Stimulated activated CD8-positive, alpha-beta memory T cell treated with anti-CD3 and anti-CD28 coated beads, Interleukin-15, amount 100 ng/mL, for 48 hours (primary cell): Measurements from ENCODE around the gene MGLL.

ENCODE experiments used
- DNase-seq, 2 donors: peaks; one replicate each; pipeline ENCODE4 v3.0.0-alpha.2; 2020; ENCODE audit warnings: low read depth in 2 of 2

MGLL gene

GRCh38 chr3:127675651-127676391 lies 146.5 kb downstream of the MGLL start:
- DNase-seq = no peak

GRCh38 chr3:127674790-127675189 lies 147.5 kb downstream of the MGLL start:
- DNase-seq = no peak

GRCh38 chr3:127674101-127674721 lies 148.1 kb downstream of the MGLL start:
- no peak for DNase-seq

DNA sequence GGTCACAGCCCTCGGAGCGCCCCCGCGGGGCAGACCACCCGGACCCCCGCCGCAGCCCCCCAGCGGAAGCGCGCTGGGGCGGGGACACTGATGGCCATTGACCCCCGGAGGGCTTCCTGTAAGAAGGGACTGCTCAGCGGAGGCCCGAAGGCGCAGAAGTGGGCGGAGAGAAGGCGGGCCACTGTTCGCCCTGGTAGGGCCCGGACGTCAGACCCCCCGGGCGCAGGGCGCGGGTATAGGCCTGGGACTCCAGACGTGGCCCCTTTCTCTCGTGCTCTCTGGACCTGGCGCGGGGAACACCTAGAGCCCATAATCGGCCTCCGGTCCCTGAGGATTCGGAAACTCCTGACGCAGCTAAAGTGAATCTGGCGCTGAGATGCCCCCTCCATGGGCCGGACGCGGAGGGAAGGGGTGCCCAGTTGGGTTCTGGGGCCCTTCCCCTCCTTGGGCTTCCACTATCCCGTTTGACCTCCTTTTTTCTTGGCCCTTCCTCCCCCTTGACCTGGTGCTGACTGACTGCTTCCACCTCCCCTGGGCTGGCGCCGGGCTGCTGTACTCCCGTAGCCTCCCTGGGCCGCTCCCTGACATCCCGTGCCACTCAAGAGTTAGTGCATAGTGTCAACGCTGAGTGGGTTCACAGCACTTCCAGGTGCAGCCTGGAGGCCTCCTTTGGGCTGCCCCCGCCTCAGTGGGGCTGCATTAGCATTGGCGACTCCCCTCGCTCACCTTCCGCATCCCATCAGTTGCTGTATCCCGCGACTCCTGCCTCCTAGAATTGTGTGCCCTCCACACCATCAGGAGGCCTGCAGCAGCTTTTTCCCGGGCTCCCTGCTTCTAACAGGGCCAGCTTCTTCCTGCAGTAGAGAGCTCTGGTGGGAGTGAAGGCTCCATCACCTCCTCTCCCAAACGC lies 148.9 kb downstream of the MGLL start:
- peak; percentile 39 to 43 for DNase-seq

- peak; percentile 78 to 80 for DNase-seq
Observed at GRCh38 chr3:127672429-127673190, 149.7 kb downstream of the MGLL start, which contains the start of gene ABTB1. Gene ABTB1, plus strand, starts transcription at chr3:127672952. Its CDS starts 74 bp downstream, at chr3:127673026.

DNA sequence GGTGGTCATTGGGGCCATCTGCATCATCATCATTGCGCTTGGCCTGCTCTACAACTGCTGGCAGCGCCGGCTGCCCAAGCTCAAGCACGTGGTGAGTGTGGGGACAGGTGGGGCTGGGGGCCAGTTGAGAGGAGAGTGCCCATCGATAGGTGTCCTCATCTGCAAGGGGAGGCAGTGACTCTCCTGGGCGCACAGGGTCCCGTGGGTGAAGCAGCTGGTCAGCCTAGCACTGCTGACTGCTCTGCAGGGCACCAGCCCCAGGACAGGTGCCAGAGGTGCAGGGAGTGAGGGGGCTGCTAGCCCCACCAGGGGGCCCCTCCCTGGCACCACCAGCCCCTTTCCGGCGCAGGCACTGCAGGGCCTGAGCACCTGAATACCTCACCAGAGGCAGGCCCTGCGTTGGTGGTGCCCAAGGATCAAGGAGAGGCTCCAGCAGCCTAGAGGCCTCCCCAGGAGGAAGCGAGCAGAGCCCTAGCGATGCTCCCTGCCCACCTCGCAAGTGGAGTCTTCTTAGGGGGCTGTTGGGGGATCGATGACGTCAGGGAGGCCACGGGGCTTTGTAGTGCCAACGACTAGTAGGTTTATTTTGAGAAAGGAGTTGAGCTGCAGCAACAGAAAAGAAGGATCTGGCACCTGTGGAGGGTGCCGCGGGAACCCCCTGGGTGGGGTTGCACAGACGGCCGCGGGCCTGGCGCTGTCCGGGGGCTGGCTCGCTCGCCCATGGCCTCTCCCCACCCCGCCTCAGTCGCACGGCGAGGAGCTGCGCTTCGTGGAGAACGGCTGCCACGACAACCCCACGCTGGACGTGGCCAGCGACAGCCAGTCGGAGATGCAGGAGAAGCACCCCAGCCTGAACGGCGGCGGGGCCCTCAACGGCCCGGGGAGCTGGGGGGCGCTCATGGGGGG lies 150.5 kb downstream of the MGLL start:
- DNase-seq = no peak

DNA sequence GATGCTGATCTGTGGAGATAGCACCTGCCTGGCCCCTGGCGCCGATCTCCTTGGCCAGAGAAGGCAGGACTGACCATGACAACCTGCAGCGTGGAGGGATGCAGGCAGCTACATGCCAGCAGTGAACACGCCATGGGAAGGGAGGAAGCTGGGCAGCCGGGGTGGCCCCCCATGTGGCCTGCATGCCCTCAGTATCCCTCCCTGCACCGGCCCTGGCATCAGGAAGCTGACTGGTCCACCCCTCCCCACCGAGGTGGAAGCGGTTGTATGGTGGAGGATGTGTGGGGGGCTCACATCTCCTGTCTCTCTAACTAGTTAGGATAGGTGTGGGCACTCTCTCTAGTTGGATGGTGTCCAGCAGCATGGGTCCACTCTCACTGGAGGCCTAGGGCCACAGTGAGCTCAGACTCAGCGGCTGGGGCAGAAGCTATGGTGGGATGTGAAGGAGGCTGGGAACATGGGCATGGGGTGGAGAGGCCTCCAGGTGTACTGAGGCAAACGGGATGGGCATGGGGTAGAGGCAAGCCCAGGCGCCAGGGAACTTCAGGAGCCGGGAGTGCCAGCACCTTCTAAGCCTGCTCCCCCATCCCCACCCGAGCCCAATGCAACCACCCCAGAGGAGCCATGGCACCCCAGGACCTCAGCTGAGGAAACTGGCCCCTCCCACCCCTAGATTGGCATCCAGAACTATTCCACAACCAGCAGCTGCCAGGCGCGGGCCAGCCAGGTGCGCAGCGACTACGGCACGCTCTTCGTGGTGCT lies 151.4 kb downstream of the MGLL start:
- DNase-seq = no peak

DNA sequence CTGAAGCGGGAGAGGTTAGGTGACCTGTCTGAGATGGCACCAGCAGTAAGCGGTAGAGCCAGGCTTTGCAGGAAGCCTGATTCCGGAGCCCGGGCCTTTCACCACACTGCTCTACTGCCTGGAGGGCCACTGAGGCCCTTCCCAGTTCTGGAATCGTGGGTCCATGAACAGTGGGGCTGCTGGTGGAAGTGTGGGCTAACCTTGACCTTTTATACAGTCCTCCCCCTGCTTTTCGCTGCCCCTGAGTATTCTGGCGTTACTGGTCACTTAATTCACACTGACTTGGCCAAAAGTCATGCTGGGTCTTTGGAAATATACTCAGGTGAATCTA lies 152.1 kb downstream of the MGLL start:
- DNase-seq = no peak

DNA sequence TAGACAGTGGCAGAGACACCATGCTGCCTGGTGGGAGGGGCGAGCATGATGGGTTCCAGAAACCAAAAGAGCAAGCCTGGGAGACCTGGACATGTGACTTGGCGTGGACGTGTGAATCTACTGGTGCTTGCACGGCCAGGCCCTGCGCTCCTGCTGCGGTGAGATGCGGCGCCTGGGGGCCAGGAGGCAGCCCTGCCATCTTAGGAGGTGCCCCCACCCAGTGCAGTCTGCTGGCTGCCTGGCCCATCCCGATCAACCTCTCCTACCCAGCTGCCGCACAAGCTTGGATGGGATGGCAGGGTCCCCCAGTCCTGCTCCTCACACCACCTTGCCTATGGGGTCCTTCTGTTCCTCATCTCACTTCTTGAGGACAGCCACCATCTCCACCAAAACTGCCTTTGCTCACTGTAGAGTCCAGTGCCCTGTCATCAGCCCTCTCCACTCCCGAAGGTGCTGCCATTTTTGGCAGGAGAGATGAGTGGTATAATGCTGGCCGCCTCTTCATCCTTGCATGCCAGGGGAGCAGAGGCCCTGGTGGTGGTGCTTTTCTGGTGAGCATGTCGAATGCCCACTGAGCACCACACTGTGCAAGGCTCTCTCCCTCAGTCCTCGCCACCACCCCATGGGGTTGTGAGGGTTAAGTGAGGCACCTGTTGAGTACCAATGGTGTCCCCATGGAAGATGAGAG lies 152.6 kb downstream of the MGLL start:
- DNase-seq = no peak

- DNase-seq = no peak
Observed at GRCh38 chr3:127668906-127669305, 153.4 kb downstream of the MGLL start.

DNA sequence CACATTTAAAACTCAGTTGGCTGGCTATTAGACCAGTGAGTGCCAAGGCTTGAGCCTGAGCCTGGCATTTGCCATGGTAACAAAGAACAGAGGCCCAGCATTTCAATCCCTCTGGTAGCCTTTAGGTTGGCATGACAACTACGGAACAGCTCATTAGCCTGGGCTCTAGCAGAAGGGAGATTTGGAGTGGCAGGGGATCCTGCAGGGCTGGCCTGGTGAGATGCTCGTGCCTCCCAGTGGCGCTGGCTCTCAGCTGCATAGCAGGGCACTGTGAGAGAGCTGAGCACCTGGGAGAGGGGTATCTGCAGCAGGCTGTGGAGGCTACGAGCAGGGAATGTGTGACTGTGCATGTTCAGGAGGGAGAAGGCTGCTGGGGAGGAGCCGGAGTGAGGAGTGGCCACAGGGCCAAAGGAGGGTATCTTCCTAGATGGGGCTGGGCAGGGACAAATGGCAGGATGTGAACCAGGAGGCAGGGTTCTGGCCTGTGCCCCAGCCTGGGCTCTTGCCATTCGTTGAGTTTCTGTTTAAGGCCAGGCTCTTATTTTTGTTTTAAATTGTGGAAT lies 155.1 kb downstream of the MGLL start:
- DNase-seq = no peak

DNA sequence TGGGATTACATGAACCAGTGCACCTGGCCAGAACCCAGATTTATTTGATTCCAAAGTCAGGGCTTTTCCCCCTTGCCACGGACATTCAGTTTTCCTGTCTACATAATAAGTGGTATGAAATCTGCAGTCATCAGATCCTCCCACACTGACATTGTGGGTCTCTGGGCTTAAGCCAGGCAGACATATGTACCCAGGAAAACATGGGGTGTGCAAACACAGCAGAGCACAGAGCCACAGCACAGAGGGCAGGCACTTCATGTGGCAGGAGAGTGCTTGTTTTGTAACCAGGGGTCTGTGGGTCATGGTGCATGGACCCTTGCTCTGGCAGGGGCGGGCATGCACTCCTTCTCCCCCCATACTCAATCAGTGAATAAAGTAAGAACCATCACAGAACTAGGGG lies 155.6 kb downstream of the MGLL start:
- no peak for DNase-seq

- no peak for DNase-seq
Observed at GRCh38 chr3:127665586-127665985, 156.7 kb downstream of the MGLL start.

- no peak for DNase-seq
Observed at GRCh38 chr3:127665165-127665564, 157.2 kb downstream of the MGLL start.

- no peak for DNase-seq
Observed at GRCh38 chr3:127663151-127663550, 159.2 kb downstream of the MGLL start.

DNA sequence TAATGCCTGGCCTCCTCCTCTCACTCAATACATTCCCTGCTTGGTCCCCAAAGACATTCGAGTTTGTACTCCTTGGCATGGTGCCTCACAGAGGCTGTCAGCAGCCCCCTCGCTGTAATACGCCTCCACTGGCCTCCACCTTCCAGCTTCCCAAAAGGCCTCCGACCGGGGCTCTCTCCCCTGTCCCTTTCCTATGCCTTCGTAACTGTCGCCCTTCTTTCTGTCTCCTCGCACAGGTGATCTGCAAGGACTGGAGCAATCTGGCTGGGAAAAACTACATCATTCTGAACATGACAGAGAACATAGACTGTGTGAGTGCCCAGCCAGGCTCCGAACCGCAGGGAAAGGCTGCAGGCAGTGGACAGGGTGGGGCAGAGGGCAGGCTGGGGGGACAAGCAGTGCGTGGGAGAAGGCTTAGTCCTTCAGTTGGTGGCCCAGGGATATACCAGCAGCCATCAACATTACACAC lies 160.3 kb downstream of the MGLL start:
- DNase-seq = no peak

- no peak for DNase-seq
Observed at GRCh38 chr3:127661600-127661999, 160.7 kb downstream of the MGLL start.

DNA sequence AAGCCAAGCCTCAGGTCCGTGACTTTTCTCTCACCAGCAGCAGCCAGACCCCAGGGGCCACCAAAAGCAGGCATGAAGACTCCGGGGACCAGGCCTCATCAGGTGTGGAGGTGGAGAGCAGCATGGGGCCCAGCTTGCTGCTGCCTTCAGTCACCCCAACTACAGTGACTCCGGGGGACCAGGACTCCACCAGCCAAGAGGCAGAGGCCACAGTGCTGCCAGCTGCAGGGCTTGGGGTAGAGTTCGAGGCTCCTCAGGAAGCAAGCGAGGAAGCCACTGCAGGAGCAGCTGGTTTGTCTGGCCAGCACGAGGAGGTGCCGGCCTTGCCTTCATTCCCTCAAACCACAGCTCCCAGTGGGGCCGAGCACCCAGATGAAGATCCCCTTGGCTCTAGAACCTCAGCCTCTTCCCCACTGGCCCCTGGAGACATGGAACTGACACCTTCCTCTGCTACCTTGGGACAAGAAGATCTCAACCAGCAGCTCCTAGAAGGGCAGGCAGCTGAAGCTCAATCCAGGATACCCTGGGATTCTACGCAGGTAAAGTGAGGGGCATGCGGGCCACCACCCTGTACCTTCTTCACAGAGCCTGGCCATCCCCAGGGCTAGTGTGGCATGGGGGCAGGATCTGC lies 161.6 kb downstream of the MGLL start:
- DNase-seq = no peak
